ENCODE measurements around the gene BUD13. TPM values are rescaled to one million over a fixed set of nuclear protein-coding genes. Genes with fewer than 3 reads are reported as not detected.

Gene BUD13
- total RNA-seq, 4 donors from 2014 or later: 12.1 to 18.7 (median 16.2) TPM

- TF ChIP-seq POLR2A (IDR thresholded peaks at IDR 0.05): no peak
- intact Hi-C loops (cut with DNase I; ENCODE audit: low total_unique reads): no loop called here
- no peak for DNase-seq
- Histone ChIP-seq H3K4me1 (no peaks in the 10 kb centered on the region), H3K27me3 (no peaks in the 10 kb centered on the region), H3K27ac (no peak overlapping the region), H3K4me3 (no peak overlapping the region), H3K36me3 (no peaks in the 10 kb centered on the region), H3K9me3 (no peaks in the 10 kb centered on the region)
Observed at GRCh38 chr11:116720895-116721294, 51.9 kb downstream of the BUD13 start.

- Histone ChIP-seq H3K27me3 (no peaks in the 10 kb centered on the region), H3K4me3 (no peak overlapping the region), H3K4me1 (no peaks in the 10 kb centered on the region), H3K36me3 (no peaks in the 10 kb centered on the region), H3K9me3 (no peaks in the 10 kb centered on the region), H3K27ac (no peak overlapping the region)
- DNase-seq: no peak
- TF ChIP-seq POLR2A (IDR thresholded peaks at IDR 0.05) (no peak), CTCF (IDR thresholded peaks at IDR 0.05) (no peak)
- intact Hi-C loops (cut with DNase I; ENCODE audit: low total_unique reads): no loop called here
Observed at GRCh38 chr11:116718955-116719501, 53.8 kb downstream of the BUD13 start.

GRCh38 chr11:116716621-116717020 is 56.2 kb downstream of the BUD13 start:
- no peaks in the 10 kb centered on the region for H3K27me3 ChIP-seq
- no peak overlapping the region for H3K27ac ChIP-seq
- no peaks in the 10 kb centered on the region for H3K9me3 ChIP-seq
- no peak overlapping the region for H3K4me3 ChIP-seq
- no peak for DNase-seq
- no peaks in the 10 kb centered on the region for H3K36me3 ChIP-seq
- intact Hi-C loops (cut with DNase I; ENCODE audit: low total_unique reads): no loop called here
- no peaks in the 10 kb centered on the region for H3K4me1 ChIP-seq
- TF ChIP-seq CTCF (IDR thresholded peaks at IDR 0.05): no peak
- TF ChIP-seq POLR2A (IDR thresholded peaks at IDR 0.05): no peak

GRCh38 chr11:116715383-116715782 is 57.4 kb downstream of the BUD13 start:
- intact Hi-C loops (cut with DNase I; ENCODE audit: low total_unique reads): no loop called here
- Histone ChIP-seq H3K27me3 (no peaks in the 10 kb centered on the region), H3K27ac (no peak overlapping the region), H3K4me3 (no peak overlapping the region), H3K36me3 (no peaks in the 10 kb centered on the region), H3K9me3 (no peaks in the 10 kb centered on the region), H3K4me1 (no peaks in the 10 kb centered on the region)
- DNase-seq: no peak
- TF ChIP-seq POLR2A (IDR thresholded peaks at IDR 0.05) (no peak), CTCF (IDR thresholded peaks at IDR 0.05) (no peak)

- Histone ChIP-seq H3K27ac (no peak overlapping the region), H3K36me3 (no peaks in the 10 kb centered on the region), H3K9me3 (no peaks in the 10 kb centered on the region), H3K4me1 (no peaks in the 10 kb centered on the region), H3K27me3 (no peaks in the 10 kb centered on the region), H3K4me3 (no peak overlapping the region)
- DNase-seq: no peak
- TF ChIP-seq POLR2A (IDR thresholded peaks at IDR 0.05): no peak
- no peak for TF ChIP-seq CTCF (IDR thresholded peaks at IDR 0.05)
- intact Hi-C loops (cut with DNase I; ENCODE audit: low total_unique reads): no loop called here
Observed at GRCh38 chr11:116714902-116715301, 57.9 kb downstream of the BUD13 start.

- Histone ChIP-seq H3K4me3 (no peak overlapping the region), H3K9me3 (no peaks in the 10 kb centered on the region), H3K4me1 (no peaks in the 10 kb centered on the region), H3K27me3 (no peaks in the 10 kb centered on the region), H3K27ac (no peak overlapping the region), H3K36me3 (no peaks in the 10 kb centered on the region)
- intact Hi-C loops (cut with DNase I; ENCODE audit: low total_unique reads): no loop called here
- TF ChIP-seq POLR2A (IDR thresholded peaks at IDR 0.05) (no peak), CTCF (IDR thresholded peaks at IDR 0.05) (no peak)
- no peak for DNase-seq
Observed at GRCh38 chr11:116712428-116712827, 60.4 kb downstream of the BUD13 start.

Data from uterus (tissue), 4 donors.